Sciatic nerve (tissue), 2 donors: ENCODE data around the gene ANKK1. TPM values are rescaled to one million over a fixed set of nuclear protein-coding genes. Genes with fewer than 3 reads are reported as not detected.

ENCODE experiments used
- ATAC-seq: fragments of 200-7000 bp; cut with Tn5 transposase; one replicate; pipeline ENCODE4 v1.9.1; 2020; ENCODE audit warnings: mild to moderate bottlenecking, moderate library complexity
- DNase-seq: peaks from one replicate; pipeline ENCODE4 v3.0.0-alpha.2; 2020; ENCODE audit warnings: low spot score
- intact Hi-C: fragments of 100-400 bp; cut with DNase I; formaldehyde crosslinking; loops from one replicate; pipeline ENCODE4 v1.14.2; 2022
- total RNA-seq: library from RNA; stranded (reverse); fragmentation: NEBNext Ultra II Directional; extraction: Animal tissue kit (Norgen Biotek cat#: 25700); gene quantifications from one replicate; pipeline ENCODE4 v1.2.1, GENCODE V29; 2021
- donor health status: DM: no; HTN: no; CAD: no.
- donor health status: DM: no; HTN: no; CAD: no.

Gene ANKK1
- total RNA-seq, 1 donor from 2014 or later: 0.98 TPM

- intact Hi-C loops: loop anchor here (2.0 kb wide), 1 partner anchor 31 kb away; no protein-coding TSS in a partner anchor
- ATAC-seq (no peak), DNase-seq (no peak)
These were observed 12.2 kb upstream of the ANKK1 start for GRCh38 chr11:113375402-113375801.

GRCh38 chr11:113376156-113376555, 11.4 kb upstream of the ANKK1 start:
- intact Hi-C loops: no loop called here
- no peak for ATAC-seq

GRCh38 chr11:113377681-113378412, 9.7 kb upstream of the ANKK1 start:
- DNase-seq (no peak), ATAC-seq (no peak)
- intact Hi-C loops: no loop called here

More at GRCh38 chr11:113376156-113376555, 11.4 kb upstream of the ANKK1 start:
- no peak for DNase-seq

GRCh38 chr11:113378692-113379091, 8.9 kb upstream of the ANKK1 start:
- intact Hi-C loops: no loop called here
- ATAC-seq (no peak), DNase-seq (no peak)

GRCh38 chr11:113382121-113382520, 5.5 kb upstream of the ANKK1 start:
- intact Hi-C loops: no loop called here
- no peak for ATAC-seq
- no peak for DNase-seq

- intact Hi-C loops: no loop called here
These were observed 3.0 kb upstream of the ANKK1 start for GRCh38 chr11:113384551-113384950.

GRCh38 chr11:113385749-113386148, 1.8 kb upstream of the ANKK1 start:
- DNase-seq (no peak), ATAC-seq (no peak)
- intact Hi-C loops: no loop called here

More at GRCh38 chr11:113384551-113384950, 3.0 kb upstream of the ANKK1 start:
- DNase-seq: no peak
- ATAC-seq: no peak

- intact Hi-C loops: no loop called here
- ATAC-seq (no peak), DNase-seq (no peak)
These were observed 713 bp upstream of the ANKK1 start for GRCh38 chr11:113386866-113387265.

GRCh38 chr11:113389272-113389671, 1.7 kb downstream of the ANKK1 start:
- intact Hi-C loops: no loop called here
- ATAC-seq: no peak
- DNase-seq: no peak

GRCh38 chr11:113392236-113392921, 4.8 kb downstream of the ANKK1 start:
- no peak for DNase-seq
- ATAC-seq: no peak
- intact Hi-C loops: no loop called here

GRCh38 chr11:113393501-113393985, 6.0 kb downstream of the ANKK1 start:
- DNase-seq (no peak), ATAC-seq (no peak)
- intact Hi-C loops: no loop called here

GRCh38 chr11:113394919-113395318, 7.3 kb downstream of the ANKK1 start:
- intact Hi-C loops: no loop called here
- no peak for ATAC-seq

GRCh38 chr11:113395782-113396336, 8.3 kb downstream of the ANKK1 start:
- intact Hi-C loops: no loop called here
- DNase-seq: no peak

More at GRCh38 chr11:113394919-113395318, 7.3 kb downstream of the ANKK1 start:
- DNase-seq: no peak

GRCh38 chr11:113396690-113397089, 9.1 kb downstream of the ANKK1 start:
- DNase-seq: no peak
- intact Hi-C loops: no loop called here
- no peak for ATAC-seq

More at GRCh38 chr11:113395782-113396336, 8.3 kb downstream of the ANKK1 start:
- no peak for ATAC-seq

- ATAC-seq: no peak
- DNase-seq: no peak
- intact Hi-C loops: no loop called here
These were observed 9.6 kb downstream of the ANKK1 start for GRCh38 chr11:113397212-113397611.

GRCh38 chr11:113397821-113398220, 10.2 kb downstream of the ANKK1 start:
- DNase-seq (no peak), ATAC-seq (no peak)
- intact Hi-C loops: no loop called here

- intact Hi-C loops: no loop called here
- no peak for ATAC-seq
- no peak for DNase-seq
These were observed 11.3 kb downstream of the ANKK1 start for GRCh38 chr11:113398669-113399430.

GRCh38 chr11:113400631-113401230, 13.2 kb downstream of the ANKK1 start:
- DNase-seq: no peak
- intact Hi-C loops: no loop called here
- ATAC-seq: no peak

- ATAC-seq: peak; percentile 62
These were observed 14.1 kb downstream of the ANKK1 start for GRCh38 chr11:113401718-113402117.

More at GRCh38 chr11:113401718-113402117, 14.1 kb downstream of the ANKK1 start:
- intact Hi-C loops: no loop called here
- no peak for DNase-seq
